Measurements from ENCODE around the gene DYSF. TPM values are rescaled to one million over a fixed set of nuclear protein-coding genes. Genes with fewer than 3 reads are reported as not detected.

Gene DYSF
- total RNA-seq, 4 donors from 2014 or later = 4.2 to 12.0 (median 5.9) TPM

GRCh38 chr2:71521436-71521950, 68.1 kb downstream of the DYSF start:
- no peak for DNase-seq (ENCODE audit: low spot score in 2 of 2)
- Histone ChIP-seq H3K9me3 (no peaks in the 10 kb centered on the region), H3K4me3 (no peak overlapping the region), H3K36me3 (no peaks in the 10 kb centered on the region), H3K27ac (no peak overlapping the region), H3K27me3 (no peaks in the 10 kb centered on the region), H3K4me1 (no peaks in the 10 kb centered on the region)
- TF ChIP-seq, protein P1, sequence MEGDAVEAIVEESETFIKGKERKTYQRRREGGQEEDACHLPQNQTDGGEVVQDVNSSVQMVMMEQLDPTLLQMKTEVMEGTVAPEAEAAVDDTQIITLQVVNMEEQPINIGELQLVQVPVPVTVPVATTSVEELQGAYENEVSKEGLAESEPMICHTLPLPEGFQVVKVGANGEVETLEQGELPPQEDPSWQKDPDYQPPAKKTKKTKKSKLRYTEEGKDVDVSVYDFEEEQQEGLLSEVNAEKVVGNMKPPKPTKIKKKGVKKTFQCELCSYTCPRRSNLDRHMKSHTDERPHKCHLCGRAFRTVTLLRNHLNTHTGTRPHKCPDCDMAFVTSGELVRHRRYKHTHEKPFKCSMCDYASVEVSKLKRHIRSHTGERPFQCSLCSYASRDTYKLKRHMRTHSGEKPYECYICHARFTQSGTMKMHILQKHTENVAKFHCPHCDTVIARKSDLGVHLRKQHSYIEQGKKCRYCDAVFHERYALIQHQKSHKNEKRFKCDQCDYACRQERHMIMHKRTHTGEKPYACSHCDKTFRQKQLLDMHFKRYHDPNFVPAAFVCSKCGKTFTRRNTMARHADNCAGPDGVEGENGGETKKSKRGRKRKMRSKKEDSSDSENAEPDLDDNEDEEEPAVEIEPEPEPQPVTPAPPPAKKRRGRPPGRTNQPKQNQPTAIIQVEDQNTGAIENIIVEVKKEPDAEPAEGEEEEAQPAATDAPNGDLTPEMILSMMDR (IDR thresholded peaks at IDR 0.05) = no peak
- no peak for TF ChIP-seq POLR2A (IDR thresholded peaks at IDR 0.05)
- TF ChIP-seq EP300 (IDR thresholded peaks at IDR 0.05) = no peak
- 88% methylated on average over 8 of the region's 8 CpGs for WGBS, 2 donors

- Histone ChIP-seq H3K4me1 (no peaks in the 10 kb centered on the region), H3K27ac (no peak overlapping the region), H3K36me3 (no peaks in the 10 kb centered on the region), H3K27me3 (no peaks in the 10 kb centered on the region), H3K9me3 (no peaks in the 10 kb centered on the region), H3K4me3 (no peak overlapping the region)
- 71 to 80% methylated on average over 6 of the region's 6 CpGs for WGBS, 2 donors
- TF ChIP-seq POLR2A (IDR thresholded peaks at IDR 0.05) (no peak), EP300 (IDR thresholded peaks at IDR 0.05) (no peak)
- TF ChIP-seq, protein P1 (IDR thresholded peaks at IDR 0.05) = no peak
- no peak for DNase-seq (ENCODE audit: low spot score in 2 of 2)
Observed at GRCh38 chr2:71524476-71524875, 71.1 kb downstream of the DYSF start.

DNA sequence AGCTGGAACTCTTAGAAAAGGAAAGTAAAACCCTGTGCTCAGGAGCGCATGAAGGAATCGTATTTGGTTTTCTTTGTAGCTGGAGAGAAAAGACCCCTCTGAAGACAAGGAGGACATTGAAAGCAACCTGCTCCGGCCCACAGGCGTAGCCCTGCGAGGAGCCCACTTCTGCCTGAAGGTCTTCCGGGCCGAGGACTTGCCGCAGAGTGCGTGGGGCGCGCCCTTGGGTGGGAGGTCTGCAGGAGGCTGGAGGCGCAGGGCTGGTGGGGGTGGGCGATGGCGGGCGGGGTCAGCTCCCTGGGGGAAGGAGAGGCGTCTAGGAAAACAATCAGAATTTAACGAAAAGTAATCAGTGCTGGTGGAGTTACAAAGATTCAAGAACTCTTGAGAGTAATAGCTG, 72.8 kb downstream of the DYSF start:
- TF ChIP-seq, protein P1 (IDR thresholded peaks at IDR 0.05) = no peak
- no peak for TF ChIP-seq POLR2A (IDR thresholded peaks at IDR 0.05)
- TF ChIP-seq EP300 (IDR thresholded peaks at IDR 0.05) = no peak
- Histone ChIP-seq H3K4me1 (no peaks in the 10 kb centered on the region), H3K4me3 (no peak overlapping the region), H3K36me3 (no peaks in the 10 kb centered on the region), H3K27me3 (no peaks in the 10 kb centered on the region), H3K27ac (no peak overlapping the region), H3K9me3 (no peaks in the 10 kb centered on the region)
- no peak for DNase-seq (ENCODE audit: low spot score in 2 of 2)
- 66 to 70% methylated on average over 17 of the region's 17 CpGs for WGBS, 2 donors

DNA sequence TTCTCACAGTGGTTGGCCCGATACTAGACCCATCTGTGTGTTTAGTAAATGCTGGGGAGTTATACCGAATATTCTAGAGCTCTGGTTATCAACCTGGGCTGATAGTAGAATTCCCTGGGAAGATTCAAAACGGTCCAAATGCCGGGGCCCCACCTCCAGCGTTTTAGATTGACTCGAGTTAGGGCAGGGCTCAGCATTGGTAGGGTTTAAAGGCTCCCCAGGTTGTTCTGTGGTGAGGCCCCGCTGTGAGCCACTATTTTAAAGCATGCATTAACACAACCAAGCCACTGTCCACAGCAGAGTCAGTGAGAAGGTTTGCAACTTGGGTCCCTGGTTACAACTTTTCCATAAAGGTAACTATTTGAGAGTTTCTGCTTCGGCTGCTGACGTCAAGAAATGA, 73.6 kb downstream of the DYSF start:
- no peak overlapping the region for H3K4me3 ChIP-seq
- peaks cover 0 to 4% of the 10 kb centered on the region in 2 donors for H3K27me3 ChIP-seq
- H3K4me1 ChIP-seq = no peaks in the 10 kb centered on the region
- 77 to 81% methylated on average over 8 to 9 of the region's 9 CpGs for WGBS, 2 donors
- no peak for TF ChIP-seq EP300 (IDR thresholded peaks at IDR 0.05)
- TF ChIP-seq, protein P1 (IDR thresholded peaks at IDR 0.05) = no peak
- TF ChIP-seq POLR2A (IDR thresholded peaks at IDR 0.05) = no peak
- no peak overlapping the region for H3K27ac ChIP-seq
- no peak for DNase-seq (ENCODE audit: low spot score in 2 of 2)
- H3K9me3 ChIP-seq = no peaks in the 10 kb centered on the region
- H3K36me3 ChIP-seq = no peaks in the 10 kb centered on the region

GRCh38 chr2:71528131-71528591, 74.8 kb downstream of the DYSF start:
- TF ChIP-seq, protein P1 (IDR thresholded peaks at IDR 0.05) = no peak
- TF ChIP-seq POLR2A (IDR thresholded peaks at IDR 0.05) (no peak), EP300 (IDR thresholded peaks at IDR 0.05) (no peak)
- H3K4me1 ChIP-seq = no peaks in the 10 kb centered on the region
- H3K36me3 ChIP-seq = no peaks in the 10 kb centered on the region
- 92 to 94% methylated on average over 10 of the region's 10 CpGs for WGBS, 2 donors
- no peak overlapping the region for H3K4me3 ChIP-seq
- DNase-seq (ENCODE audit: low spot score in 2 of 2) = no peak
- no peak overlapping the region for H3K27ac ChIP-seq
- no peaks in the 10 kb centered on the region for H3K9me3 ChIP-seq
- peaks cover 0 to 6% of the 10 kb centered on the region in 2 donors for H3K27me3 ChIP-seq
